GM18519 (cell line): ENCODE data around the gene OSBPL2.

ENCODE experiments used
- ATAC-seq: cut with Tn5 transposase; IDR thresholded peaks from one replicate; pipeline ENCODE4 v1.9.1; 2021; ENCODE audit warnings: mild to moderate bottlenecking, moderate library complexity; ENCODE audit not compliant: unreplicated experiment, low FRiP score

OSBPL2 gene

DNA sequence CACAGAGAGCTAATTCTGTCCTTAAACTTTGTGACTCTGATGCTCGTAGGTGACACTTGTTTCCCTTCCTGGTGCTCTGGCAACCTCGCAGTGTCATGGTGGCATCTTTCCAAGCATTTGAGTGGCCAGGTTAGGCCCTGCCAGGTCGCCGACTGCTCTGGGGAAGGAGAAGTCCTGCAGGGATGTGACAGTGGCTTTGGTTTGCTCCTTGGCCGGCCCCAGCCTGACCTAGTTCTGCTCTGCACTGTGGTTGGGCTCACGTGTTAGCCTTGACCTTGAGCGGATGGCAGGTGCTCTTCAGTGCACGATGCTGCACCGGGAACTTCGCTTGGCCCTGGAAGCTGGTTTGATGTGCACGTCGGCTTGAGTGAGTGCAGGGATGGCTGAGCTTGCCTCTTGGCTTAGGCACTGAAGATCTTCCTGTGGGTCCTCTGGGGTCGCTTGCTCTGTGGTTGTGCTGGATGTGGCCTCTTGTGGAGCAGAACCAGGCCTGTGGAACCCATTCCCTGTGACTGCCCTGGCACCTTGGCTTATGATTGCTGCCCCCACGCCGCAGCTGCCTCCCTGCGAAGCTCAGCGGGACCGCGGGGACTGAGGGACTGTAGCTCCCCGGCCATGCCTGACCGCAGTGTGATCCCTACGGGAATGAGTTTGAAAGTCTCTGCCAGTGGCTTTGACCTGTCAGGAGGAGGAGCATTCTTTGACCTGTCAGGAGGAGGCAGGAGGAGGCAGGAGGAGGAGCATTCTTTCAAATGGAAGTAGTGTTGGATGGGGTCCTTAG lies 8.7 kb downstream of the OSBPL2 start:
- no peak for ATAC-seq

DNA sequence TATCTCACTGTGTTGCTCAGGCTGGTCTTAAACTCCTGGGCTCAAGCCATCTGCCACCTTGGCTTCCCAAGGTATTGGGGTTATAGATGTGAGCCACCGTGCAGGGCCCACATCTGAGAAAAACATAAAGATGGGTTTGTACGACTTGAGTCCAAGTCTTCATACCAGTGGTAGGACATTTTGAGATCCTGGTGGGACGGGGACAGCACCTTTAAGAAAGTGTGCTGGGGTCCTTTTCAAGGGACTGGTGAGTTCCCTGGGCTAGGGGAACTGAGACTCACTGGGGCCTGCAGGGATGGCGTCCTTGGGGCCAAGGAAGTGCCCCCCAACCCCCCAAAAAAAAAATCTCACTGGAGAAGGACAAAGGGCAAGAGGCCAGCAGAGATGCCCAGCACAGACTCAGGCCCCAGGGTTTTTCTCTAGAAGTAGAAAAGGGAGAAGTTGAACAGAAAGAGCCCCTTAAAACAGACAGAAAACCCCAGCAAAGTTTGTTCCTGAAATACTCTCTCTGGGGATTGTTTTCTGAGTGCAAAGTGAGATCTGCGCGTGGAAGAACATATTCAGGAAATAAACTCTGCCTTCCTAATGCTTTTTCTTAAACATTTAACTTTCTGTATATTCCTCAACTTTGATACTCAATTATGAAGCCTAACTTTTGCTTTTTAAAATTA lies 10.7 kb downstream of the OSBPL2 start:
- ATAC-seq: no peak

DNA sequence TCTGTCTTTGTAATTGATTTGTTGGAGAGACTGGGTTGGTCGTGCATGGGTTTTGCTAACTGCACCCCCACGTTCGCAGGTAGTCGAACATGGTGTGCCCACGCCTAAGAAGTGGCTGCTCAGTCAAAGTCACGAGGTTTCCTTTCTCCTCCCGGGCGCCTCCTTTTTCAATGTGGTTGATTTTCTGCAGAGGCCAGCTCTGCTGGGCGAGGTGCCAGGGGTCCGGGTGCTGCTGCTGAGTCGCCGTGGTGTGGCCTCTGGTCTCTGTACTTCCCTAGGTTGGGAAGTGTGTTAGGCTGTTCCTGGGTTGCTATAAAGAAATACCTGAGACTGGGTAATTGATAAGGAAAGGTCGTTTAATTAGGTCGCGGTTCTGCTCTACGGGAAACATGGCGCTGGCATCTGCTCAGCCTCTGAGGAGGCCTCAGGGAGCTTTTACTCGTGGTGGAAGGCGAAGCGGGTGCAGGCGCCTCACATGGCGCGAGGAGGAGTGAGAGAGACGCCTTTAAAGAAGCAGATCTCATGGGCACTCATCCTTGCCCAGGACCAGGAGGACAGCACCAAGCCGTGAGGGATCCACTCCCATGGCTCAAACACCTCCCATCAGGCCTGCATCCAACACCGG lies 14.1 kb downstream of the OSBPL2 start:
- no peak for ATAC-seq

DNA sequence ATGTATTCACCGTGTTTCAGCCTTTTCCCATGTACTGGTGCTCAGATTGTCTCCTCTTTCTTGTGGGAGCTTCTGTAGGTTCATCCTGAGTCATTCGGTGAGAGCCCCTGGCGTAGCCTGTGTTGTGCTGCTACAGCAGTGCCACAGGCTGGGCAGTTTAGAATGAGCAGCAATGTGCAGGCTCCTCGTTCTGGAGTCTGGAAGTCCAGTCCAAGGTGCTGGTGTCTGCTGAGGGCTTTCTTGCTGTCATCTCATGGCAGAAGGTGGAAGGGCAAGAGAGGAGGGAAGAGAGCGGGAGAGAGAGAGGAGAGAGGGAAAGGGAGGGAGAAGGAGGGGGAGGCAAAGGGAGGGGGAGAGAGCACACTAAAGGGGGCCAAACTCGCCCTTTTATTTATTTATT lies 15.1 kb downstream of the OSBPL2 start:
- no peak for ATAC-seq

DNA sequence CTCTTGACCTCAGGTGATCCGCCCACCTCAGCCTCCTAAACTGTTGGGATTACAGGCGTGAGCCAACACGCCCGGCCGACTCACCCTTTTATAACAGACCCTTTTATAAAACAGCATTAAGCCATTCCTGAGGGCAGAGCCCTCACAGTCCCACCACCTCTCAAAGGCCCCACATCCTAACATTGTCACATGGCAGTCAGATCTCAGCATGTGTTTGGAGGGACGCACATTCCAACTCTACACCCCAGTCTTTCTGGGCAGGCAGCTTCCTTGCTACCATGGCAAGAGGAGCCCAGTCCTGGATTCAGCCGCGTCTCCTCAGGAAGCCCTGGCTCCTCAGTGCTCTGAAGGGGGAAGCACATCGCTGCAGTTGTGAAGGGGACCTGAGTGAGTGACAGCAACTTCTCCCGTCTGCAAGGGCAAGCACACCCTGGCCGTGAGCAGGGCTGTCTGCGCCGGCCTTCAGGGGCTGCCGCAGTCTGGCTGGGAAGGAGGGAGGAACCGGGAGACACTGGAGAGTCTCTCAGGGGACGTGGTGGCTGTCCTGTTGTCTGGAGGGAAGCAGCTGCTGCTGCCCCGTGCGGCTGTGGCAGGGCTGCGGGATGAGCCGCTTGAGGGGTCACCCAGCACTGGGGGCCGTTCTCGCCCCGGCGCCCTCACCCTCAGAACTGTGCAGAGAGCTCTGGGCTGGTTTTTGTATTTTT lies 15.9 kb downstream of the OSBPL2 start:
- no peak for ATAC-seq

DNA sequence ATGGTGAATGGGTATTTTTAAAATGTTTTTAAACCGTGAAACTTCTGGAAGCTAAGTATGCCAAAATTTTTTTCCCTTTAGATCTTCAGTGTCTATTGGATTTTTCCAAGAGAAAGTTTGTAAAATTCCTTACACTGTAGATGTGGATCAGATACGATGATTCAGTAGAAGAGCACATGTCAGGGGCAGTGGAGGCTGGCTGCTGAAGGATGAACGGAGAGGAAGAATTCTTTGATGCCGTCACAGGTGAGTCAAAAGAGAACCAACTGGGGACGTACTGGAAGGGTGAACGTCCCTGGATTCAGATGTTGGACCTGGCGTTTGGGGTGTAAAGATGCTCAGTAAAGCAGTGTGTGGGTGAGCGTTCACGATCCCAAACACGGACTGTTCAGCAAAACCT lies 17.7 kb downstream of the OSBPL2 start:
- no peak for ATAC-seq

DNA sequence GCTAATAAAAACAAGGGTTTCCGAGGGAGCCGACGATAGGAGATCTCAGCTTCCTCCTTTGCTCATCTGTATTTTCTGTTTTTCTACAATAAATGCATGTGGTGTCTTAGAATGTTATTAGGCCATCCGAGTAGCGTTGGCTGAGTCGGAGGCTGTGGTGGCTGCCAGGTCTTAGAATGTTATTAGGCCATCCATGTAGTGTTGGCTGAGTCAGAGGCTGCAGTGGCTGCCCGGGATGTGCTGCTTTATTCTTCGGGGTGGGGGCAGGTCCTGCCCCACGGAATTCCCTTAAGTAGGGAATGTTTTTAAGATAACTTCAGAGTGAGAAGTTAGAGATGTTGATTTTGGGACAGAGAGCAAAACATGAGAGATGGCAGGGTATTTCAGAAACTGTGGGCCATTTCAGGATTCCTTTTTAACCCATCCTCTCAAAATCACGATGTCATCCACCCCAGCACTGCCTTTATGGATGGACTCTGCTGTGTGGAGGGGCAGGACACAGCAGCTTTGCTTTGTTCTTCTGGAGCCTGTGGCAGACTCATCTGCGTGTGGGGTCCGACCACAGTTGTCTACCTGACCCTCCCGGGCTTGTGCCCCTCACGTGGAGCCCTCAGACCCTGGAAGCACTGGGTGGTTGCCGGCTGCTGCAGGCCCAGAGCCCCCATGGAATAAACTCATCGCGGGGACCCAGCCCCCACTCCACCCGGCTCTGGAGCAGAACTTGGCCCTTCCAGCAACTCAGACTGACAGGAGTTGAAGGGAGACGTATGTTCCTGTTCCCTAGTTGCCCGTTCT lies 20.4 kb downstream of the OSBPL2 start:
- no peak for ATAC-seq

DNA sequence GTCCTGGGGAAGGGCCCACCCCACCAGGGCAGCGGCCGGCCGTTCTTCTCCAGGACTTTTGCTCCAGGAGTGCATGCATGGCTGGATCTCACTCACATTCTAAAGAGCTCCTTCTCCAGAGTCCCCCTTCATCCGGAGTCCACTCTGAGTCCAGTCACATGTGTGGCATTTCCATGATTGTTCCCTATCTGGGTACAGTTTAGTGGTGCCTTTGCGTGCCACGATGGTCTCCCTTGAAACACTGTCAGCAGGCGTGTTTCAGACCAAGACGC lies 20.9 kb downstream of the OSBPL2 start:
- ATAC-seq: no peak

DNA sequence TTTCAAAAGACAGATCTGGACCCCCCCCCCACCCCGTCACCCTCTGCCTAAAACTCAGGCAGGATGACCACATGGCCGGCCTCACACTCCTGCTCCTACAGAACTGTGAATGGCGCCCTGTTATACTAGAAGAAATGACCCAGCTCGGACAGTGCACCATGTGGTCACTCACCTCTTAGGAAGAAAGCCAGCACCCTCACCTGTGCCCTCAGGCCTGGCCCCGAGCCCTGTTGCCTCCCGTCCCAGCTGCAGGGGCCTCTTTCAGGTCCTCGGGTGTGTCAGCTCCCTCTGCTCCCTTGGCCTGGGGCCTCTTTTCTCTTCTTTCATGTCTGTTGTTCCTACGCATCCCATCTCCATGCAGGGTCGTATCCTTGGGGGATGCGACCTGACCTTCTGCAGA lies 23.7 kb downstream of the OSBPL2 start:
- ATAC-seq: no peak

DNA sequence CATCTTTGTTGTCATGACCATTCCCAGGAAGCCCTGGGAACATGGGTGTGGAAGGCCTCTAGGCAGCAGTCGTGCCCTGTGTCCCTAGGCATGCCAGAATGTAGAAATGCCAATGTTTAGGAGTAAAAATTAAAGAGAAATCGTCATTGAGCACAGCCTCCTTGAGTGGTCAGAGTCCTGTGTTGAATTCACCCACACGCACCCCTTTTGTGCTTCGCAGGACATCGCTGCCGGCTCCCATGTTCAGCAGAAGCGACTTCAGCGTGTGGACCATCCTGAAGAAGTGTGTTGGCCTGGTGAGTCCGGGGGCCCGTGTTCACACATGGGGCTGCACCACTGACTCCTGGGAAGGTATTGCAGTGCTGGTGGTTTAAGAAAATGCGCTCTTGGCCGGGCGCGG lies 25.1 kb downstream of the OSBPL2 start:
- ATAC-seq: no peak

DNA sequence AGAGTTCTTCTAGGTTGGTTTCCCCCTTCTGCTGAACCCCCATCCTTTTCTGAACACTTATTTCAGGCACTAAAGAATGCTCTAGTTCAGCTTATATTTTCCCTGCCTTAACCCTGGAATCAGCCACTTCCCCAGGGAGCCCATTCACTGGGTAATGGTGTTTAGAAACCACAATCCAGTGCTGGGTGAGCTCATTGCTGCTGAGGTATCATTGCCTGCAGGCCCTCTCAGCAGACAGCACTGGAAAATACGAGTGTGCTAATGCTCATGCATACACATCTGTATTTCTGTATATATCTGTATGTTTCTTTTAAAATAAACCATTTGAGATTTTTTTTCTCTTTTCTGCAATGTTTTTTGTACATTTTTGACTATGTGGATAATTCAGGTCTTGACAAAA lies 27.0 kb downstream of the OSBPL2 start:
- ATAC-seq: no peak

DNA sequence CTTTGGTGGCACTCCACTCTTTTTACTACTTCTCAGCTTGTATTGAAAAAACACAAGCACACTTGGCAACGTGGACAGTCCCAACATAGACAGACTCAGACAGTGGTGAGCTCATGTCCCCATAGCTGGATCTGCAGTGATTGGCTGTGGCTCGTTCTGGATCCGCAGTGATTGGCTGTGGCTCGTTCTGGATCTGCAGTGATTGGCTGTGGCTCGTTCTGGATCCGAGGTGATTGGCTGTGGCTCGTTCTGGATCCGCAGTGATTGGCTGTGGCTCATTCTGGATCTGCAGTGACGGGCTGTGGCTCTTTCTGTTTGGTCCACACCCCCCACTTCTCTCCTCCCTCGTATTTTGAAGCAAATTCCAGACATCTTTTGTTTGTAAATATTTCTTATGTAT lies 28.0 kb downstream of the OSBPL2 start:
- no peak for ATAC-seq

DNA sequence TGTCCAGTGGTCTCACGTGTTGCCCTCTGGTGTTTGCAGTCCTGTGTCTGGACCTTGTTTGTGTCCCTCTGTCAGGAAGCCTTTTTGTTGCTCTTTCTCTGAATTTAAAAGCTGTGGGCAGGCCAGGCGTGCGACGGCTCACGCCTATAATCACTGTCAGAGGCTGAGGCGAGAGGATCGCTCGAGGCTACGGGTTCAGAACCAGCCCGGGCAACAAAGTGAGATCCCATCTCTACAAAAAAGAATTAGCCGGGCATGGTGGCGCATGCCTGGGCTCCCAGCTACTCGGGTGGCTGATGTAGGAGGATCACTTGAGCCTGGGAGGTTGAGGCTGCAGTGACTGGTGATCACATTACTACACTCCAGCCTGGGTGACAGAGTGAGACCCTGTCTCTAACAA lies 28.5 kb downstream of the OSBPL2 start:
- no peak for ATAC-seq

DNA sequence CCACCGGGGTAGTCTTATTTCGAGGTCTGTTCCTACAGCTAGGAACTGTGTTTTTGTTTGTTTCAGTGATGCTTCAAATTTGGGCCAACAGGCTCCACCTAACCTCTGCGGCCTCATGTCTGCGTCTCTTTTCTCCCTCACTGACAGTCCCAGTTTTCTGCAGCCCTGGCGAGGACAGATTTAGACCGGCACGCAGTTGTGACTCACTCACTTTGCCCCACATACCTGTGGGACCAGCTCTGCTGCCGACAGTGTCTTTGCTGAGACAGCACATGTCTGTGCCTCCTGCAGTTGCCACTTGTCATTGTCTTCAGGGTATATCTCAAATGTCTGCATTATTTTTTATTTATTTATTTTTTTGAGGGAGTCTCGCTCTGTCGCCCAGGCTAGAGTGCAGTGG lies 29.2 kb downstream of the OSBPL2 start:
- no peak for ATAC-seq

DNA sequence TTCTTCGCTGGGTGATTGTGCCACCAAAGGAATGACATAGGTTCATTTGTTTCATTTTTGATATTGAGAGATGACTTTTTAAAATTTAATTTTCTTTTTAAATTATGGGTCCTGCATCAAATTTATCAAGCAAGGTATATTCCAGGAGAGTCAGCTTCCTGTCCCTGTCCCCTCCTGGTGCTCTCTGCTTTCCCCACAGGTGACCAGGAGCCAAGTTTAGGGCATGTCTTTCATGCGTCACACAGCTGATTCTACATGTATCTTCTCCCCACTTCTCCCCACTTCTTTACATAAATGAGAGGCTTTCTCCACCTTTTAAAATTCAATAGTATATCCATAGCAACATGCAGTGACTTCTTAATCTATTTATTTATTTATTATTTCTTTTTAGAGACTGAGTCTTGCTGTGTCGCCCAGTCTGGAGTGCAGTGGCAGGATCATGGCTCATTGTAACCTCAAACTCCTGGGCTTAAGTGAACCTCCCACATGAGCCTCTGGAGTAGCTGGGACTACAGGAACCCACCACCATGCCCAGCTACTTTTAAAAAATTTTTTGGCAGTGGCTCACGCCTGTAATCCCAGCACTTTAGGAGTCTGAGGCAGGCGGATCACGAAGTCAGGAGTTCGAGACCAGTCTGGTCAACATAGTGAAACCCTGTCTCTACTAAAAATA lies 30.0 kb downstream of the OSBPL2 start:
- no peak for ATAC-seq

DNA sequence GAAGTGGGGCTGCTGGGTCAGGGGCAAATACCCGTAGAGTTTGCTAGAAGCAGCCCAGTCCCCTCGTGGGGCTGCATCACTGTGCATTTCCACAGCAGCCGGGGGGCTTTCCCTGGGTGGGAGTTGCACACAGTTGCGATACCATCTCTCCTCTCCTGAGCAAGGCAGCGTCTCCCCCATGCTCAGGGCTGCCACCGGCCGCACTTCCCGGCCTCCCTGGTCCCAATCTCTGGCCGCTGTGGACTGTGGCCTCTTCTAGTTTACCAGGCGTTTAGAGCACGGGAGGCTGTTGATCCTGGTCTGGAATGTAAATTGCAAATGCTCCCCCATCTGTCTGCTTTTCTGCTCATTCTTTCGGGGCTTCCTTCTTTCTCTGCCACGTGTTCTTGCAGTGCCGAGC lies 31.1 kb downstream of the OSBPL2 start:
- ATAC-seq: no peak

DNA sequence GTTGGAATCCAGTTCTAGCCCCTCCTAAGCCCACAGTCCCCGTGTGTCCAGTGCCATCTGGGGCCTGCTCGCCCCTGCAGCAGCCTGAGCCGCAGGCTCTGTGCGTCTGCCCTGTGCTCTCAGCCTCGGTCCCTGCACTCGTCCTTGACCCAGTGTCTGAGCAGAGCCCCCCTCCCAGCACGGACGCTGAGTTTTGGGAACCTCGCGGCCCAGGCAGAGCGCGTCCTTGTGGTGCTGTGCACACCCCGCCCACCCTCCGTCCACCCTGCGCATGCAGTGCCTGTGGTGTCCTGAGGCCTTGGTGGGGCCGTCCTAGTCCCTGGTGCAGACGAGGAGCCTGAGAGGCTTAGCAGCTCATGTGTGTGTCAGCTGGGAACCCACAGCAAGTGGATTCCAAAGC lies 31.6 kb downstream of the OSBPL2 start:
- ATAC-seq: no peak

DNA sequence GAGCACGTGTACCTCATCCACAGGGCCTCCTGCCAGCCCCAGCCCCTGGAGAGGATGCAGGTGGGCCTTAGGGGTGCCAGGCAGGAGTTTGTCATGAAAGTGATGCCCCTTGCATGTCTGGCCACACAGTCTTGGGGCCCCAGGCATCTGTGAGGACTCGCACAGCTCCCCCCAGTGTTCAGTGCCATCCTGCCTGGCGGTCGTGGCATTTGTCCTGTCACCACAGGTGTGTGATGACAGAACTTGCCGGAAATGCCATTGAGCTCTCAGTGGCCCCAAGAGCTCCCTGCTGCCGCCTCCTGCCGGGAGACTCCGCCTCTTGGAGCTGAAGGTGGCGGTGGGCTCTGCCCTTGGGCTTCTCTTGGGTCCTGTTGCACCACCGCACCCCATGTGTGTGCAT lies 33.9 kb downstream of the OSBPL2 start:
- no peak for ATAC-seq

DNA sequence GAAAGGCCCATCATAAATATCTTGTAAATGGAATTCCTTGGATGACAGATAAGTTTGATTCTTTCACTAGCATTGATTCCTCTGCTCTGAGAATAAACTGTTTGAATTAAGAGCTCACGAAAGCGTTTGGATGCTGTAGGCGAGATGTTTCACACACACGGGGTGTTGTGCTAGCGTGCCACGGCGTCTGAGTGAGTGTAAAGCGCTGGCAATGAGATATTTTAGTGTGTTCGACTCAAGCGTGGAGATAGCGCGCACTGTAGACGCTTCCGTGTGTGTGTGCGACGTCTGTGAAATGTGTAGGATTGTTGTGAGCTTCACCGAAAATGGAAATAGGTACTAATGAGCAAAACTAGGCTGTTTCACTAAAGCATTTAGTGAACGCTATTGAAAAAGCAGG lies 35.1 kb downstream of the OSBPL2 start:
- no peak for ATAC-seq

DNA sequence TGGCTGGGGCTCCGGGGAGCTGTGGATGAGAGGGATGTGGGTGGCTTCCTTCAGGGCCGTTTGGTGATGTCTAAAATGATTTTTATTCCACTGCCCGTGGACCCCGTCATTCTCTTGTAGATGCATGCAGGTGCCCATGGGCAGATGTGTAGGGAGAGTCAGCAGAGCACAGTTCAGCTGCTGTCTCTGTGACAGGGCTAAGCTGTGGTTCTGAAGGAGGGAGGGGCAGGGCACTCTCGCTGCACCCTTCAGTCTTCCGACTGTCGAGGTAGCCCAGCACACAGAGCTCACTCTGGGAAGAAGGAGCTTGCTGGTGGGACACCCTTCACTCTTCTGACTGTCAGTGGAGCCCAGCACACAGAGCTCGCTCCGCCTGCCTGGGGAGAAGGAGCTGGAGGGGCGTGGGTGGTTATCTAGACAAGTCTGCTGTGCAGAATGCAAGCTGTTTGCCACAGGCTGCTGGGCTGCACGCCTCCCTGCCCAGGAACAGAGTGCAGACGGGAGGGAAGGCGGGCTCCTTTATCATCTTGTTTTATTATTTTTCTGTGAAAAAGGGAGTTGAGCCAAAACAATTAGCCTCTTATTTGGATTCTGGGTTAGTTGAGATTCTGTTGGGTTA lies 36.1 kb downstream of the OSBPL2 start:
- no peak for ATAC-seq
